Hematopoietic multipotent progenitor cell treated with erythropoietin and hydrocortisone succinate and interleukin-3 and kit ligand, for 17 days (in vitro differentiated cells): ENCODE data around the gene MYO9B.
"Not testable (repeated sequence)": the region's sequence is repeated elsewhere in the genome, so short reads cannot be mapped to it uniquely, and the experiment has no call there.

Experiments
- DNase-seq: peaks from one replicate; pipeline ENCODE4 v3.0.0-alpha.2; 2015; ENCODE audit warnings: low spot score

The MYO9B gene

DNA sequence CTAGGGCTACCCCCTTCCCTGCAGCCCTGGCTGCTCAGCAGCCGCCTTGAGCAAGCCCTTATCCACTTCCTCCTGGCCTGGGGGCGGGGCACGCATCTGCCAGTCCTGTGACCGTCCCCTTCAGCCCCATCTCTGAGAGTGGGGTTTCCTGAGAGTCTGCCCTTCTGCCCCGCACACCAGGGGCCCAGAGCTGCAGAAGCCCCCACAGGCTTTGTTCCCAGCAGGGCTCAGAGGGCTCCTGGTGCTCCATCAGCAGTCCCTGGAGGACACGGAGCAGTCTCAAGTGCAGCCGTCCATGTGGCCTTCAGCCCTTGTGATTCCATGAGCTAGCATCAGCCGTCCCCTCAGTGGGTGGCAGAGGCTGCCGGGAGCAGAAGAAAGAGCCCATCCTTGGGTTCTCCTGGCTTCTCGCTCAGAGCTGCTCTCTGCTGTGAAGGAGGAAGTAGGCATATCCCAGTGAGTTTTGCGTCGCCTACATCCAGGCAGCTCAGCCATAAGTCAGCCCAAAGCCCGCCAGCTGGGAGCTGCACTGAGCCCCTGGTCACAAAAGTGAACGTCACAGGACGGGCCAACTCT lies 16.3 kb downstream of the MYO9B start:
- no peak for DNase-seq

DNA sequence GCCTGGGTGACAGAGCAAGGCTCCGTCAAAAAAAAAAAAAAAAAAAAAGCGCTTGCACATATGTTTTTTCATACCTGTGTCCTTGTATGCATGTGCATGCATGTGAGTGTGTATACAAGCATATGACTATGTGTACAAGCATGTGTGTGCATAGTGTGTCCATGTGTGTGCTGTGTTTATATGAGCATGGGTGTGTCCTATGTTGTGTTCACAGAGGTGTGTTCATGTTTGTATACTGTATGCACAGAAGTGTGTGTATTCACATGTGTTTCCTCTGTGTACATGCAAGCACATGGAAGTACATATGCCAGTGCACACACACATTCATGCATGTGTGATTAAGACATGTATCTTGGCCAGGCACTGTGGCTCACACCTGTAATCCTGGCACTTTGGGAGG lies 17.1 kb downstream of the MYO9B start:
- no peak for DNase-seq

DNA sequence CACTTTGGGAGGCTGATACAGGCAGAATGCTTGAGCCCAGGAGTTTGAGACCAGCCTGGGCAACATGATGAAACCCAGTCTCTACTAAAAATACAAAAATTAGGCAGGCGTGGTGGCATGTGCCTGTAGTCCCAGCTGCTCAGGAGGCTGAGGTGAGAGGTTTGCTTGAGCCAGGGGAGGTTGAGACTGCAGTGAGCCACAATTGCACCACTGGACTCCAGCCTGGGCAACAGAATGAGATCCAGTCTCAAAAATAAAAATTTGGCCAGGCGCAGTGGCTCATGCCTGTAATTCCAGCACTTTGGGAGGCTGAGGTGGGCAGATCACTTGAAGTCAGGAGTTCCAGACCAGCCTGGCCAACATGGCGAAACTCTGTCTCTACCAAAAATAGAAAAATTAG lies 19.1 kb downstream of the MYO9B start:
- DNase-seq: not testable (repeated sequence)

- no peak for DNase-seq
These were observed 19.8 kb downstream of the MYO9B start for GRCh38 chr19:17095141-17095919.

DNA sequence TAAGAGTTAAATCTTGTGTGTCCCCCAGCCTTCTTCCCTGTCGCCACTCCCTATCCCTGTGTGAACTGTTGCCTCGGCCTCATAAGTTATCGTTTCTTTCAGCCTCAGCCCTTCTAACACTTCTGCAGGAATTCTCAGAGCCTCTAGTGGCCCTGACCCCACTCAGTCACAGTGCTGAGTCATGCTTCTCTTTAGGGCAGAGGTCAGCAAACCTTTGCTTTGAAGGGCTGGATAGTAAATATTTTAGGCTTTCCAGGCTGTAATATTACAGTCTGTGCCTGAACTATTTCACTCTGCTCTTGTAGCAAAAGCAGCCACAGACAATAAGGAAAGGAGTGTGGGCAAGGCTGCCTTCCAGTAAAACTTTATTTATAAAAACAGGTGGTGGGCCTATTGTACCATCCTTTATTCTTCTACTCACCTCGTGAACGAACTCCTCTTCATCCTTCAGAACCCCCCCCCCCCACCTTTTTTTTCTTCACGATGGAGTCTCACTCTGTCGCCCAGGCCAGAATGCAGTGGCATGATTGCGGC lies 22.1 kb downstream of the MYO9B start:
- DNase-seq: peak; percentile 10

- no peak for DNase-seq
These were observed 22.7 kb downstream of the MYO9B start for GRCh38 chr19:17098326-17098725.

- no peak for DNase-seq
These were observed 26.4 kb downstream of the MYO9B start for GRCh38 chr19:17101686-17102628.

DNA sequence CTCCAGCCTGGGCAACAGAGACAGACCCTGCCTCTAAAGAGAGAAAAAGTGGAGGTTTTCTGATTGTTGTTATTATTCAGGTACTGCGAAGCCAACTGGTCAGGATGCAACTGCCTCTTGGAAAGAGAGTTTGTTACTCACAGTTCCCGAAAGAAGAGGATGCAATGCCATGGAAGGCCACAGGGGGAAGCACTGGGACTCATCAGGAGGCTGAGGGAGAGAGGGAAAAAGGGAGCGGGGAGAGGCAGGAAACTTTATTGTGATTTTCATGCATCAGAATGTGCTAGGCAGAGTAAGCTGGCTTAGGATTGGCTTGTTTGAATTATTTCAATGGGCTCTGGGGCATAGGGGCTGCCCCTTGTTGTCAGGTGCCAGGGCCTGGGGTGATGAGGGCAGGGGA lies 27.6 kb downstream of the MYO9B start:
- no peak for DNase-seq

- DNase-seq: no peak
These were observed 29.1 kb downstream of the MYO9B start for GRCh38 chr19:17104679-17105078.

- DNase-seq: no peak
These were observed 30.0 kb downstream of the MYO9B start for GRCh38 chr19:17105556-17105955.

DNA sequence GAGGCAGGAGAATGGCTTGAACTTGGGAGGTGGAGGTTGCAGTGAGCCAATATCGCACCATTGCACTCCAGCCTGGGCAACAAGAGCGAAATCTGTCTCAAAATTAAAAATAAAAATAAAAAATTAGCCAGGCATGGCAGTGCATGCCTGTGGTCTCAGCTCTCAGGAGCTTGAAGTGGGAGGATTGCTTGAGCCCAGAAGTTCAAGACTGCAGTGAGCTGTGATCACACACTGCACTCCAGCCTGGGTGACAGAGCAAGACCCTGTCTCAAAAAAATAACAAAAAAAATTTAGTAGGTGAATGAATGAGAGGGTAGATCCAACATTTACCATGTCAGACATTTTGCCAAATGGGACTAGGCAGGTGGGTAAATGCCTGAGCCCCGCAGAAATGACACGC lies 31.4 kb downstream of the MYO9B start:
- DNase-seq: not testable (repeated sequence)

DNA sequence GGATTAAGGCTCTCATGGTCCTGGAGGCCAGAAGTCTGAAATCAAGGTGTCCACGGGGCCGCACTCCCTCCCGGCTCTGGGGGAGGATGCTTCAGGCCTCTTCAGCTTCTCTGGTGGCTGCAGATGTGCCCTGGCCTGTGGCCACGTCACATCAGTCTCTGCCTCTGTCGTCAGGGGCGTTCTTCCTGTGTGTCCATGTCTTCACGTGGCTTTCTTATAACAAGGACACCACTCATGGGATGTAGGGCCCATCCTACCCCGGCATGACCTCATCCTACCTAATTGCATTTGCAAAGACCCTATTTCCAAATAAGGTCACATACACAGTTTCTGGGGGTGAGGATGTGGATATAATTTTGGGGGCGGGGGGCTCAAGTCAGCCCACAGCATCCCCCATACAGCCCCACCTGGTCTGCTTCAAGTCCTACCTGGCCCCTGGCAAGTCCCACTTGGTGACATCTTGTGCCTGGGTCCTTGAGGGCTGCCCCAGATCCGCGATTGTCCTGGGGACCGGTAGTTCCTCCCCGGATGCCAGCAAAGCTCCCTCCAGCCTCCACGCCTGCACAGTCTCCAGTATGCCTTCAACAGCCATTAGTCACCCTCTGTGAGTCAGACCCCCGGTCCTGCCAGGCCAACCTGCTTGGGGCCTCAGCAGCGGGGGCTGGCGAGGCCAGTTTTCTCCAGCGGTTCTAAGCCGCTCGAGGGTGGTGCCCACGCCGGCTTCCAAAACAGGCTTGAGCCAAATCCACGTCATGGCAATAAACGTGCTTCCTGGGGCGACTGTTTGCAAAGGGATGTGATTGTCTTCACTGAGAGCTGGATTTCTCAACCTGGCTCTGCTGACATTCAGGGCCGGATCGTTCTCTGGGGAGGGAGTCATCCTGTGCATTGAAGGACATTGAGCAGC lies 32.2 kb downstream of the MYO9B start:
- no peak for DNase-seq

DNA sequence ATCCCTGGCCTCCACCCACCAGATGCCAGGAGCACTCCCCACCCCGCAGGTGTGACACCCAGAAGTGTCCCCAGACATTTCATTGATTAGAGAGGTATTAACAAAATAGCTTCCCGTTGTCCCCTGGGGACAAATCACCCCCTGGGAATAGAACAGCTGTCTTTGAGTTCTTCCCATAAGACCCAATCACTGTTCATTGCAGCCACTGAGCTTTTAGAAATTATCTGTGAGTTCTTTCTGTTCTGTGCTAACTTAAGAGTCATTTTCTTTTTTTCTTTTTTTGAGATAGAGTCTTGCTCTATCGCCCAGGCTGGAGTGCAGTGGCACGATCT lies 32.8 kb downstream of the MYO9B start:
- DNase-seq: no peak

GRCh38 chr19:17109300-17109699 lies 33.7 kb downstream of the MYO9B start:
- DNase-seq: no peak

DNA sequence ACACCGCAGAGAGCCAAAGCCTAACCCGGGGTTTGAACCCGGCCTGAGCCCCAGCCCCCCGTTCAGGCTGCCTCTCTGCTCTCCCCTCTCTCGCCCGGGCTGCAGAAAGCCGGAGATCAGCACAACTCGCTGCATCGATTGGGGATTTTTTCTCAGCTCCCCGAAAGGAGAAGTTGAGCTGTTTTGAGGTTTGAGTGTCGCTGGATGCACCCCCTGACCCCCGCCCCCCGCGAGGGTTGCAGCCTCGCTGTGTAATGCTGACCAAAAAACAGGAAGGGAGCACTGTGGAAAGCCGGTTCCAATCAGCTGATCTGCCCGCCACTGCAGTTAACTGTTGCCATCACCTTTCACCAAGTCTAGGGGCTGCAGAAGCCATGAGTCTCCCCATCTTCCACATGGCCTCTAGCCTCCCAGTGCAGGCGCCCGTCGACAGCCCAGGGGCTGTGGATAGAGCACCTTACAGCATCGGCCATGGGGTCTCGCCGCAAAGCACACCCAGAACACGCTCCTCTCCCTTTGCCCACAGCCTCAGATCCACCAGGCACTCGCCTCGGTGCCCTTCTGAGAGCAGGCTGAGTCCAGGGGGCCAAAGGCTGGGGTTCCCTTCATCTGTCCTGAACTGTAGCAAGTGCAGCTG lies 34.5 kb downstream of the MYO9B start:
- no peak for DNase-seq

DNA sequence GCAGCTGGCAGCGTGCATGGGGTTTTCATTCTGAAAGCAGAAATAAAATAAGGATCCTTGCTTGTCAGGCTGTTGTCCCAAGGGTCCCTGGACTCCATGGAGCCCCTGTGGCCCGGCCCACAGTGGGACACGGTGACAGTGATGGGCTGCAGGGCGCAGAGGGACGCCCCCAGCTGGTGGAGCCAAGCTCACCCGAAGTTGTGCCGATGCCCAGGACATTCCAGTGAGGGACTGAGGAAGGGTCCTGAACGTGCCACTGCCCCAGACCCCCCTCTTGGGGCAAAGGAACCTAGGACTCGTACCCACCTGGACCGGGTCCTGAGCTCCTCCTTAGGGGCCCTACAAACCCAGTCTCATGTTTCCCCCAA lies 35.0 kb downstream of the MYO9B start:
- no peak for DNase-seq

GRCh38 chr19:17111766-17112165 lies 36.2 kb downstream of the MYO9B start:
- DNase-seq: no peak

- no peak for DNase-seq
These were observed 36.7 kb downstream of the MYO9B start for GRCh38 chr19:17112271-17112670.

GRCh38 chr19:17112700-17113099 lies 37.1 kb downstream of the MYO9B start:
- no peak for DNase-seq

- DNase-seq: no peak
These were observed 37.7 kb downstream of the MYO9B start for GRCh38 chr19:17113127-17113785.

GRCh38 chr19:17114414-17114831 lies 38.8 kb downstream of the MYO9B start:
- DNase-seq: no peak
